Esophagus squamous epithelium (tissue), 5 donors: Measurements from ENCODE around the gene ELF4. TPM values are rescaled to one million over a fixed set of nuclear protein-coding genes. Genes with fewer than 3 reads are reported as not detected.

Experiments used
- DNase-seq: peaks from one replicate; lab custom pipeline; 2025; lab: John Stamatoyannopoulos, UW
- H3K27ac ChIP-seq, 4 donors: fragments of 200-600 bp; sonication (generic); one replicate each; pipeline ENCODE4 v1.5.1; 2016 to 2019; ENCODE audit warnings: mild to moderate bottlenecking in 1 of 4
- H3K27me3 ChIP-seq, 4 donors: fragments of 200-600 bp; sonication (generic); 1 replicate in 3 of 4; 2 replicates in 1 of 4; pipeline versions ENCODE4 v1.5.1 to v1.6.0; 2017 to 2021; ENCODE audit warnings: antibody characterized with exemption in 1 of 4
- H3K36me3 ChIP-seq, 3 donors: fragments of 200-600 bp; sonication (generic); one replicate each; pipeline ENCODE4 v1.5.1; 2016 to 2019
- H3K4me1 ChIP-seq, 3 donors: fragments of 200-600 bp; sonication (generic); one replicate each; pipeline ENCODE4 v1.5.1; 2017 to 2019
- H3K4me3 ChIP-seq, 4 donors: fragments of 200-600 bp; sonication (generic); 1 replicate in 3 of 4; 2 replicates in 1 of 4; pipeline ENCODE4 v1.5.1; 2016 to 2019; ENCODE audit warnings: mild to moderate bottlenecking in 2 of 4, moderate library complexity in 1 of 4
- H3K9me3 ChIP-seq, 3 donors: fragments of 200-600 bp; sonication (generic); one replicate each; pipeline ENCODE4 v1.5.1; 2016 to 2019
- CTCF ChIP-seq, 6 experiments: fragments of 450-650 bp in 4 of 6; fragments of 200-600 bp in 2 of 6; sonication (generic) in 2 of 6; IDR thresholded peaks; one replicate each; pipeline ENCODE4 v1.5.1; 2016 to 2019; ENCODE audit warnings: antibody characterized with exemption in 6 of 6, mild to moderate bottlenecking in 4 of 6, moderate library complexity in 4 of 6
- POLR2A ChIP-seq, 4 donors: fragments of 450-650 bp; IDR thresholded peaks; one replicate each; pipeline ENCODE4 v1.6.1; 2017; ENCODE audit warnings: antibody characterized with exemption in 4 of 4, mild to moderate bottlenecking in 4 of 4, moderate library complexity in 3 of 4
- WGBS, 2 donors: methylation state at CpG; one replicate each; pipeline ENCODE4 v1.1.5; 2018; 5-methylcytosine and 5-hydroxymethylcytosine counted together
- intact Hi-C: fragments of 100-400 bp; cut with DNase I; formaldehyde crosslinking; loops from one replicate; pipeline ENCODE4 v1.15.0; 2022
- total RNA-seq, 4 donors: library from RNA; depleted of rRNA; stranded (reverse); fragments of >200 nt; gene quantifications; one replicate each; pipeline ENCODE4 v1.1.0, GENCODE V29; 2016
- donor health status: DM: yes; HTN: yes; CAD: no.

Gene ELF4
- total RNA-seq, 4 donors from 2014 or later, result 9.2 to 14.1 (median 12.5) TPM

GRCh38 chrX:130130990-130131389, 20.7 kb upstream of the ELF4 start:
- Histone ChIP-seq H3K9me3 (no peaks in the 10 kb centered on the region), H3K36me3 (peaks cover 0 to 80% (median 0%) of the 10 kb centered on the region in 3 donors), H3K27ac (no peak overlapping the region), H3K4me3 (no peak overlapping the region), H3K4me1 (peaks cover 0 to under 1% (median 0%) of the 10 kb centered on the region in 3 donors), H3K27me3 (no peaks in the 10 kb centered on the region)
- TF ChIP-seq CTCF (IDR thresholded peaks at IDR 0.05), result no peak
- TF ChIP-seq POLR2A (IDR thresholded peaks at IDR 0.05), result no peak
- WGBS, 2 donors, result 80 to 86% methylated on average over 4 to 5 of the region's 5 CpGs
- intact Hi-C loops, result no loop called here
- DNase-seq, result no peak

- Histone ChIP-seq H3K27me3 (no peaks in the 10 kb centered on the region), H3K4me1 (peaks cover 0 to 41% (median 6%) of the 10 kb centered on the region in 3 donors), H3K27ac (peak overlapping the region; percentile 56 to 72 (median 66)), H3K9me3 (no peaks in the 10 kb centered on the region), H3K36me3 (peaks cover 0 to 27% (median 0%) of the 10 kb centered on the region in 3 donors), H3K4me3 (no peak overlapping the region)
- no peak for DNase-seq
- intact Hi-C loops, result no loop called here
- TF ChIP-seq POLR2A (IDR thresholded peaks at IDR 0.05) (no peak), CTCF (IDR thresholded peaks at IDR 0.05) (no peak)
- 20 to 45% methylated on average over 1 to 13 of the region's 13 CpGs for WGBS, 2 donors
These were observed 15.0 kb upstream of the ELF4 start for GRCh38 chrX:130125091-130125874.

- H3K27ac ChIP-seq, result peak overlapping the region; percentile 56 to 72 (median 66)
- H3K27me3 ChIP-seq, result no peaks in the 10 kb centered on the region
- H3K4me3 ChIP-seq, result no peak overlapping the region
- H3K36me3 ChIP-seq, result peaks cover 0 to 20% (median 0%) of the 10 kb centered on the region in 3 donors
- WGBS, 2 donors, result 43% methylated on average over 4 of the region's 4 CpGs; no CpG with 5 or more reads in 1 of the 2 donors
- TF ChIP-seq POLR2A (IDR thresholded peaks at IDR 0.05), result no peak
- no peak for TF ChIP-seq CTCF (IDR thresholded peaks at IDR 0.05)
- H3K4me1 ChIP-seq, result peaks cover 0 to 48% (median 6%) of the 10 kb centered on the region in 3 donors
- intact Hi-C loops, result no loop called here
- no peak for DNase-seq
- no peaks in the 10 kb centered on the region for H3K9me3 ChIP-seq
These were observed 14.3 kb upstream of the ELF4 start for GRCh38 chrX:130124577-130124976.

- Histone ChIP-seq H3K36me3 (no peaks in the 10 kb centered on the region), H3K9me3 (no peaks in the 10 kb centered on the region), H3K4me1 (peaks cover 0 to 66% (median 17%) of the 10 kb centered on the region in 3 donors), H3K4me3 (peak overlapping the region in 3 of 4 donors; percentile 35 to 63 (median 45)), H3K27ac (peak overlapping the region; percentile 24 to 84 (median 64)), H3K27me3 (no peaks in the 10 kb centered on the region)
- TF ChIP-seq CTCF (IDR thresholded peaks at IDR 0.05) (no peak), POLR2A (IDR thresholded peaks at IDR 0.05) (no peak)
- DNase-seq, result no peak
- 39% methylated on average over 7 of the region's 13 CpGs; no CpG with 5 or more reads in 1 of the 2 donors for WGBS, 2 donors
- intact Hi-C loops, result no loop called here
These were observed 11.2 kb upstream of the ELF4 start for GRCh38 chrX:130121505-130121800.

GRCh38 chrX:130120746-130121504, 10.6 kb upstream of the ELF4 start:
- Histone ChIP-seq H3K4me3 (peak overlapping the region; percentile 27 to 63 (median 40)), H3K27me3 (no peaks in the 10 kb centered on the region), H3K36me3 (no peaks in the 10 kb centered on the region), H3K9me3 (no peaks in the 10 kb centered on the region), H3K4me1 (peaks cover 0 to 65% (median 17%) of the 10 kb centered on the region in 3 donors), H3K27ac (peak overlapping the region; percentile 62 to 88 (median 78))
- 3 to 53% methylated on average over 9 to 24 of the region's 58 CpGs for WGBS, 2 donors
- intact Hi-C loops, result no loop called here
- TF ChIP-seq CTCF (IDR thresholded peaks at IDR 0.05) (peak; percentile 40 to 81 (median 67)), POLR2A (IDR thresholded peaks at IDR 0.05) (peak in 1 of 4 donors; percentile 41)
- no peak for DNase-seq
